IPS-NIHi7 (cell line): ENCODE results near the gene ZSCAN10.
"Not testable (repeated sequence)": the region's sequence is repeated elsewhere in the genome, so short reads cannot be mapped to it uniquely, and the experiment has no call there.

Source experiments
- DNase-seq: peaks from one replicate; pipeline ENCODE4 v3.0.0; 2012; ENCODE audit warnings: mixed read lengths; ENCODE audit errors: extremely low spot score

ZSCAN10 gene

DNA sequence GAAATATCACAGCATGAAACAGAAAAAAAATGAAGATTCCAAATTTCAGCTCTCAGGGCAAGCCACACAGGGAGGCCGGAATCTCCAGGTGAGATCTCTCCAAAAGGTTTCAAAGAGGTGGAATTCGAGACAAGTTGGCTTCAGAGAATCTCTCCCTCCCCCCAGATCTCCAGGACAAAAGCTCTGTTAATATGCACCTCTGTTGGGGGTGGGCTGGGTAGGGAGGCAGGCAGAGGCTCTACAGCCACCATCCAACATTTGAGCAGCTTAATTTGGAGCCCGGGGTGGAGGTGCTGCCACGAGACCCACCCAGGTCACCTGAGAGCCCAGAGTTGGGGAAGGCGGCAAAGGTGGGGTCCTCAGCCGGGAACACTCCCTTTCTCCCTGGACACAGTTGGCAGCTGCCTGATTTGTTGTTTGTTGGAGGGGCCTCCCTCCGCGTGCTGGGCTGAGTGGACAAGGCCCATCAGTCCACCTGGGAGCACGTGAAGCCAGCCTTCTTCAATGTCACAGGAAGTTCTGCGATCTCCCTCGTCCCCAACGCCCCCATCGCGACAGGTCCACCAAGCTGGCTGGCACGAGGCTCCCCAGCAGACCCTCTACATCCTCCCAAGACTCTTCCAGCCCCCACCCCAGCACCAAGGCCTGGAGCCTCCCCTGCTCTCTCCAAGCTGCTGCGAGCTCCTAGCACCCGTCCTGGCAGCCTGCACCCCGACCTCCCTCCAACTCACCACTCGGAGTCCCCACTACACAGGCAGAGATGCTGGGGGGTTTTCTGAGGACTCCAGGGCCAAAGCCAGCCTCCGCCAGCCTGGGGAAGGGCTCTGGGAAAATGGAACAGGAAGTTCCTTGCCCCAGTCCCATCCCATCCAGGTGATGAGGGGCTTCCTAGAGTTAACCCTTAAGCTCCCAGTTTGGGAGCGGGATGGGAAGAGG, at the start of gene ZSCAN10:
TSS of gene ZSCAN10 (minus strand) at position 836 of the 936 bp plus-strand sequence. CDS start 6,357 bp downstream, outside the sequence.
- peak; percentile 71 for DNase-seq

DNA sequence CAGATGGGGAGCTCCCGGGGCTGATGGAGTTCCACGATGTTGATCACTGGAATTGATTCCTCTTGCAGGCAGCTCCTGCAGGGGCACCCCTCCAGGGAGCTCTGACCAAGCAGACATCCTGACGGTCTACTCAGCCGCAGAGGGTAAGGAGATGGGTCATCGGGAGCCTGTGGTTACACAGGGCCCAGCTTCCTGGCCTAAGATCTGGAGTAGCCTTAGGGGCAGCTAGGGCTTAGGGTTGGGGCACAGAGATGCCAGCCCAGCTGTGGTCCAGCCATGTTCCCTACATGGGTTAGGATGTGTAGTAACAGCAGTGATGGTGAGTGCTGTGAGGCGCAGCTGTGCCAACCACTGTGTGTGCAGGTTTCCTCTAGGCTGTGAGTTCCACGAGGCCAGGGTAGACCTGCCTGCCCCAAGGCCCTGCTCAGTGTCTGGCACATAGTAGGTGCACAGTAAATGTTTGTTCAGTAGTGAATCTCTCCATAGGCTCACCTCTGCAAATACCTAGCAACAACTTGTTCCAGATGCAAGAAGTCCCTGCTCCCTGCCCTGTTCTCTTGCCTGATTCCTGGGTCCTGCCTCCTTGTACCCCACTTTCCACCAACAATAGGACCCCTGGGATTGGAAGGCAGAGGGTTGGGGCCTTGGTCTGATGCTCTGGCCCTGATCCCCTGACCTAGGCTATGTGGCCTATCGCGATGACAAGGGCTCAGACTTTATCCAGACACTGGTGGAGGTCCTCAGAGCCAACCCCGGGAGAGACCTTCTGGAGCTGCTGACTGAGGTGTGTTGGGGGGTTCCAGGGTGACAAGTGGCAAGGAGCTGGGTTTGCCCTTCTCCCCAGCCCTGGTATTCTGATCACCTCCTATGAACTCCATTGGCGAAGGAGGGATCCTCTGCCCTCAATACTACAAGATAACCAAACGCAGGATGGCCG, 49.4 kb upstream of the ZSCAN10 start:
- no peak for DNase-seq

DNA sequence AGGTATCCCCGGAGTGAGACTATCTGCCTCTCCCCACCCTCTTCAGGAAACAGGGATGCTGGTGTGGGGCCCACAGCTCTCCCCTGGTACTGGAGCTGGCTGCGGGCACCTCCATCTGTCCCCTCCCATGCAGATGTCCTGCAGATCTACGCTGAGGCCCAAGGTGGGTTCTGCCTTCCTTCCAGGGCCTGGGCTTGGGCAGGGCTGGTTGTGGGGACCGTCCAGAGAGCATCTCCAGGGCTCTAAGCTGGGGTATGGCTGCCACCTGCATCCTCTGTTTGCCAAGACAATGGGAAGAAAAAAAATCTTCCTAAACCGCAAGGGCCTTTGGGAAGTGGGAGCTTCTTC, 48.6 kb upstream of the ZSCAN10 start:
- DNase-seq = no peak

DNA sequence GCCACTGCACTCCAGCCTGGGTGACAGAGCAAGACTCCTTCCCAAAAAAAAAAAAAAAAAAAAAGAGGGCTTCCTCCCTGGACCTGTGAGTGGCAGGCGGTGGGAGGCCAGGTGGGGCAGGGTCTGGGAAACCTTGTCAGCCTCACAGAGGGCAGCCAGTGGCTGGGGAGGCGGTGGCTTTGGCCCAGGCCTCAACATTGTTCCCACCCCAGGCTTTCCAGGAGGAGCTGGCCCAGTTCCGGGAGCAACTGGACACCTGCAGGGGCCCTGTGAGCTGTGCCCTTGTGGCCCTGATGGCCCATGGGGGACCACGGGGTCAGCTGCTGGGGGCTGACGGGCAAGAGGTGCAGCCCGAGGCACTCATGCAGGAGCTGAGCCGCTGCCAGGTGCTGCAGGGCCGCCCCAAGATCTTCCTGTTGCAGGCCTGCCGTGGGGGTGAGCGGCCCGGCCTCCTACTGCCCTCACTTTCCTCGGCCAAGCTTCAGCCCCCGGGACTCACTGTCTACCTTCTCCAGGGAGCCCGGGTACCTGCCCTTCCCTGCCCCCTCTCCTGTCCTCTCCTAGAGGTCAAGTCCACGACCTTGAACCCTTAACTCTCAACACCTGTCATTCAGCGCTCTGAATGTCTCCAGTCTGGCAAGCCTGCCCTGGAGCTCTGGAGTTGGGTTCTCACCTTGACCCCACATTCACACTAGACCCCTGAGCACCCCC, 48.1 kb upstream of the ZSCAN10 start:
- no peak for DNase-seq

- no peak for DNase-seq
Observed at GRCh38 chr16:3145660-3146059, 46.6 kb upstream of the ZSCAN10 start.

DNA sequence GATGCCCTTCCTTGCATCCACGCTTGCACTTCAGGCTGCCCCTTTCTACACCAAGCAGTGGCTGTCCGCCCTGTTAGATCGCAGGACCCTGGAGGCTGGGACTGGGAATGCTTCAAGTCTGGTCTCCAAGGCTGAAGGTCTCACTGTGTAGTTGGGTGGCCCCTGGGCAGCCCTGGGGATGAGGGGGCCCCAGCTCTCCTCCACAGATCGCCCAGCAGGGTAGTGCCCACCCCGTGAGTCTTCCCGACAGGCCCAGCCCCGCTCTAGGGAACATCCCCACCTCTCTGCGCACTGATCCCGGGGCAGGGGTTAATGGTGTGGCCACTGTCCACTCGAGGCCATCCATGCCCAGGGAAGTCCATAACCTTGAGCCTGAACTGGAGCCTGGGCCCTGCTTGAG, 46.1 kb upstream of the ZSCAN10 start:
- no peak for DNase-seq

DNA sequence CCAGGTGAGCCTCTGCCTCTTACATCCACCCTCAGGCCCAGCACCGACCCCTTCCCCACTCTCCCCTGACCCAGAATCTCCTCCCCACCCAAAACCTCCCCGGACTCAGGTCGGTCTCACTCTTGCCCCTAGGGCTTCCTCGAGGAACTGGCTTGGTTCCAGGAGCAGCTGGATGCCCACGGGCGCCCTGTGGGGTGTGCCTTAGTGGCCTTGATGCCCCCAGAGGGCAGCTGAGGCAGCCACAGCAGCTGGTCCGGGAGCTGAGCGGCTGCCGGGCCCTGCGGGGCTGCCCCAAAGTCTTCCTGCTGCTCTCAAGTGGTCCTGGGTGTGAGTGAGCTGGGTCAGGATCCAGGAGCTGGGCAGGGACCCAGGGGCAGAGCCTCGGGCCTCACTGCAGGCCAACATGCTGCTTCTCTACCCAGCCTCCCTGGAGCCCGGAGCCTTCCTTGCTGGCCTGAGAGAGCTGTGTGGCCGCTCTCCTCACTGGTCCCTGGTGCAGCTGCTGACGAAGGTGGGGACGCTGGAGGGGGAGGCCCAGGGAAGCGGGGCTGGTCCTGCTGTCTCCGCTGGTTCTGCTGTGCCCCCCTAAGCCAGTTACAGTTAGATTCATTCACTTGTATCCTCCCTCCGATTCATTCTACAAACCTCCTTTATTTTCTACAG, 45.4 kb upstream of the ZSCAN10 start:
- DNase-seq = no peak

- DNase-seq = no peak
Observed at GRCh38 chr16:3143598-3144320, 44.7 kb upstream of the ZSCAN10 start.

- no peak for DNase-seq
Observed at GRCh38 chr16:3143189-3143588, 44.1 kb upstream of the ZSCAN10 start.

DNA sequence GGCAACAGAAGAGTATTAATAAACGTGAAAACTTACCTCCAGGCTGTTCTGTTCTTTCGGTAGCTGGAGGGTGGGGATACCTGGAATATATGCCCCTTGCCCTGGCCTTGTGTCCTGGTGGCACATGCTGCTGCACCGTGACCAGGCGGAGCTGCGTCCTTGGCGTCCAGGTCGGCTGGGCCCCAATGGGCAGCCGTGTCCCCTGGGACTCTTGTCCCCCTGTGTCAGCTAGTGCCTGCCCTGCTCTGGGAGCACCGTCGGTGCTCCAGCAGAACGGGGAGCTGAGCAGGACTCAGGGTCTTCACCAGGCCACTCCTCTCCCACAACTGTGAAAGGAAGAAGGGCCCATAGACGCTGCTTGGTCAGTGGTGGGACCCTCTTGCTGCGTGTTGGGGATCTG, 43.7 kb upstream of the ZSCAN10 start:
- DNase-seq = no peak

DNA sequence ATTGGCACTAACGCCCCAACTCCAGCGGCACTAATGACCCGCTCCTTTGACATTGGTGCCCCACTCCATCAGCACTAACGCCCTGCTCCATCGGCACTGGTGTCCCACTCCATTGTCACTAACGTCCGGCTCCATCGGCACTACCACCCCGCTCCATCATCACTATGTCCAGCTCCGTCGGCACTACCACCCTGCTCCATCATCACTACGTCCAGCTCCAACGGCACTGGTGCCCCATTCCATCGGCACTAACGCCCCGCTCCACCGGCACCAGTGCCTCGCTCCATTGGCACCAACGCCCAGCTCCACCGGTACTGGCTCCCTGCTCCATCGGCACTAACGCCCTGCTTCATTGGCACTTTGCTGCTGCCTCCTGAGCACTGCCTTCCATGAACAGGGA, 43.2 kb upstream of the ZSCAN10 start:
- DNase-seq = no peak

GRCh38 chr16:3141781-3142311, 42.8 kb upstream of the ZSCAN10 start:
- no peak for DNase-seq

DNA sequence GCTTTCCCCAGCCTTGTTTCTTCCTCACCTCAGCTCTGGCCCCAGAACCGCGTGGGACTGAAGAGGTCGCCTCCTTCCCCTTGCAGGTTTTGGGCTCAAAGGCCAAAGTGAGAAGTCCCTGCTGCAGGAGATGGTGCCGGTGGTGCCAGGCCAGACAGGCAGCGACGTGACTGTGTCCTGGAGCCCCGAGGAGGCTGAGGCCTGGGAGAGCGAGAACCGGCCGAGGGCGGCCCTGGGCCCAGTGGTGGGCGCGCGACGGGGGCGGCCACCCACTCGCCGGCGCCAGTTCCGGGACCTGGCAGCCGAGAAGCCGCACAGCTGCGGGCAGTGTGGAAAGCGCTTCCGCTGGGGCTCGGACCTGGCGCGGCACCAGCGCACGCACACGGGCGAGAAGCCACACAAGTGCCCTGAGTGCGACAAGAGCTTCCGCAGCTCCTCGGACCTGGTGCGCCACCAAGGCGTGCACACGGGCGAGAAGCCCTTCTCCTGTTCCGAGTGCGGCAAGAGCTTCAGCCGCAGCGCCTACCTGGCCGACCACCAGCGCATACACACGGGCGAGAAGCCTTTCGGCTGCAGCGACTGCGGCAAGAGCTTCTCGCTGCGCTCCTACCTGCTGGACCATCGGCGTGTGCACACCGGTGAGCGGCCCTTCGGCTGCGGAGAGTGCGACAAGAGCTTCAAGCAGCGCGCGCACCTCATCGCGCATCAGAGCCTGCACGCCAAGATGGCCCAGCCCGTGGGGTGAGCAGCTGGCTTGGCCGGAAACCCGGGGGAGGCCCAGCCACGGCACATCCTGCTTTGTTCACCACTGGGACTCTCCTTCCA, 41.7 kb upstream of the ZSCAN10 start:
- no peak for DNase-seq

GRCh38 chr16:3139561-3139960, 40.5 kb upstream of the ZSCAN10 start:
- not testable (repeated sequence) for DNase-seq

DNA sequence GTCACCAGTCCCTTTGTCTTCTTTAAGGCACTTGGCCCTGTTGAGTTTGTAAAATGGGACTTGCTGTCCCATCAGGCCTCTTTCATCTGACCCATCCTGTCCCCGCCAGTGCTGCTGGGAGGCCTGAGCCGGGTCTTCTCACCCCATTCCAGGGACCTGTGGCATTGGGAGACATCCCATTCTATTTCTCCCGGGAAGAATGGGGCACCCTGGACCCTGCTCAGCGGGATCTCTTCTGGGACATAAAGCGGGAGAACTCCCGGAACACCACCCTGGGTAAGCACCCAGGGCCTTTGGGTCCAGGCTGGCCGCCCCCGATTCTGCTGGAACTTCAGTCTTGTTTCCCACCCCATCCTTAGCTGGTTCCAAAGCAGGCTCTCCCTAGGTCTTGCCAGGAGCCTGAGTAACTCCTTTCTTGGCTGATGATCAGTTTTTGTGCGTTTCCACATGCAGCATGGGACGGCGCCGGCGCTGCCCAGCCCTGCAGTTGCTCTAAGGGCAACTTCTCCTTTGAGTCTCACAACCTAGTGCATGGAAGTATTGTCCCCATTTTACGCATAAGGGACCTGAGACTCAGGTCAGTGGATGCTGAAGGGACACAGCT, 39.8 kb upstream of the ZSCAN10 start:
- no peak for DNase-seq

GRCh38 chr16:3138342-3138741, 39.2 kb upstream of the ZSCAN10 start:
- DNase-seq = no peak

- DNase-seq = no peak
Observed at GRCh38 chr16:3137267-3137666, 38.2 kb upstream of the ZSCAN10 start.

DNA sequence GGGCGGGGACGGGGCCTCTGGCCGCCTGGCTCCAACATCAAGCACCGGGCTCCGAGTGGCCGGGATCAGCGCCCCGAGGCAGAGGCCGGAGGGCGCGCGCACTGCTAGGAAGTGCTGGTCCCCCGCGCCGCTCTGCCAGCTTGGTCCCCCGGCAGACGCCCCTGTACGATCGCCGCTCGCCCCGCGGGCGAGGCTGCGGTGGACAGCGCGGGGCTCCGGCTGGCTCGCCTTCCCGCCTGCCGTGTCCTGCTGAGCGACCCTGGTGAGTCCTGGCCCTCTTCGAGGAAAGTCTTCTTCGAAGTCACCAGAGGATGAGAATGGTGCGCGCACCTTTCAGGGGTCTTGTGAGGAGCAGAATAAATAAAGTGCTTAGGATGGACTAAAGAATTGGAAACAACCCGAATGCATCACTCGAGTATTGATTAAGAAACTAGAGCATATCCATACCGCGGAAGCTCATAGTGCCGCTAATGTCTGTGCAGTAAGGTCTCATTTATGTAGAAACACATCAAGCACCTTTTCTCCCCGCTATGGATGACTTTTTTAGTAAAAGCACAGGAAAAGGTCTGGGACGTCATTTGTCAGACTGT, 36.1 kb upstream of the ZSCAN10 start:
- no peak for DNase-seq
